ENCODE results near the gene ACOX3.

DNA sequence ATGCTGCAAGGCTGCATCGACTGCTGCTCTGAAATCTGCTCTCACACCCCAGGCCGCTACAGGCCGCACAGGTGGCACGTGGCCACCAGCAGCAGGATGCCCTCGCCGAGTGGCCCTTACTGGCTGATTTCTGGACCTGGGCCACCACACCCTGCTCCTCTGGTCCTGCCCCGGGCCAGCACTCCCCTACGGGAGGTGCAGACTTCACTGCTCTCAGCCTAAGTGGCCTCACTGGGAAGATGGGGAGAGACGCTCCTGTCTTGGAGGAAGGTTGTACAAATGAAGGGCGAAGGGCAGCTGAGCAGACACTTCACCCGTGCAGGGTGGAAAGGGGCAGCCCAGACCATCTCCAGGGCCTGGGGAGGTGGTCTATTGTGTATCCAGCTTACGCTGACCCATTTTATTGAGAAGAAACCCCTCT is 72.5 kb downstream of the ACOX3 start:
- TF ChIP-seq ZNF561 (tag by site-specific recombination; IDR thresholded peaks at IDR 0.05; ENCODE audit: borderline replicate concordance): no peak
- TF ChIP-seq, protein P1, sequence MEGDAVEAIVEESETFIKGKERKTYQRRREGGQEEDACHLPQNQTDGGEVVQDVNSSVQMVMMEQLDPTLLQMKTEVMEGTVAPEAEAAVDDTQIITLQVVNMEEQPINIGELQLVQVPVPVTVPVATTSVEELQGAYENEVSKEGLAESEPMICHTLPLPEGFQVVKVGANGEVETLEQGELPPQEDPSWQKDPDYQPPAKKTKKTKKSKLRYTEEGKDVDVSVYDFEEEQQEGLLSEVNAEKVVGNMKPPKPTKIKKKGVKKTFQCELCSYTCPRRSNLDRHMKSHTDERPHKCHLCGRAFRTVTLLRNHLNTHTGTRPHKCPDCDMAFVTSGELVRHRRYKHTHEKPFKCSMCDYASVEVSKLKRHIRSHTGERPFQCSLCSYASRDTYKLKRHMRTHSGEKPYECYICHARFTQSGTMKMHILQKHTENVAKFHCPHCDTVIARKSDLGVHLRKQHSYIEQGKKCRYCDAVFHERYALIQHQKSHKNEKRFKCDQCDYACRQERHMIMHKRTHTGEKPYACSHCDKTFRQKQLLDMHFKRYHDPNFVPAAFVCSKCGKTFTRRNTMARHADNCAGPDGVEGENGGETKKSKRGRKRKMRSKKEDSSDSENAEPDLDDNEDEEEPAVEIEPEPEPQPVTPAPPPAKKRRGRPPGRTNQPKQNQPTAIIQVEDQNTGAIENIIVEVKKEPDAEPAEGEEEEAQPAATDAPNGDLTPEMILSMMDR (tag by site-specific recombination; IDR thresholded peaks at IDR 0.05): no peak
- TF ChIP-seq, protein P2, sequence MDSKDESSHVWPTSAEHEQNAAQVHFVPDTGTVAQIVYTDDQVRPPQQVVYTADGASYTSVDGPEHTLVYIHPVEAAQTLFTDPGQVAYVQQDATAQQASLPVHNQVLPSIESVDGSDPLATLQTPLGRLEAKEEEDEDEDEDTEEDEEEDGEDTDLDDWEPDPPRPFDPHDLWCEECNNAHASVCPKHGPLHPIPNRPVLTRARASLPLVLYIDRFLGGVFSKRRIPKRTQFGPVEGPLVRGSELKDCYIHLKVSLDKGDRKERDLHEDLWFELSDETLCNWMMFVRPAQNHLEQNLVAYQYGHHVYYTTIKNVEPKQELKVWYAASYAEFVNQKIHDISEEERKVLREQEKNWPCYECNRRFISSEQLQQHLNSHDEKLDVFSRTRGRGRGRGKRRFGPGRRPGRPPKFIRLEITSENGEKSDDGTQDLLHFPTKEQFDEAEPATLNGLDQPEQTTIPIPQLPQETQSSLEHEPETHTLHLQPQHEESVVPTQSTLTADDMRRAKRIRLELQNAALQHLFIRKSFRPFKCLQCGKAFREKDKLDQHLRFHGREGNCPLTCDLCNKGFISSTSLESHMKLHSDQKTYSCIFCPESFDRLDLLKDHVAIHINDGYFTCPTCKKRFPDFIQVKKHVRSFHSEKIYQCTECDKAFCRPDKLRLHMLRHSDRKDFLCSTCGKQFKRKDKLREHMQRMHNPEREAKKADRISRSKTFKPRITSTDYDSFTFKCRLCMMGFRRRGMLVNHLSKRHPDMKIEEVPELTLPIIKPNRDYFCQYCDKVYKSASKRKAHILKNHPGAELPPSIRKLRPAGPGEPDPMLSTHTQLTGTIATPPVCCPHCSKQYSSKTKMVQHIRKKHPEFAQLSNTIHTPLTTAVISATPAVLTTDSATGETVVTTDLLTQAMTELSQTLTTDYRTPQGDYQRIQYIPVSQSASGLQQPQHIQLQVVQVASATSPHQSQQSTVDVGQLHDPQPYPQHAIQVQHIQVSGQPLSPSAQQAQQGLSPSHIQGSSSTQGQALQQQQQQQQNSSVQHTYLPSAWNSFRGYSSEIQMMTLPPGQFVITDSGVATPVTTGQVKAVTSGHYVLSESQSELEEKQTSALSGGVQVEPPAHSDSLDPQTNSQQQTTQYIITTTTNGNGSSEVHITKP (tag by site-specific recombination; IDR thresholded peaks at IDR 0.05): no peak
- no peak for TF ChIP-seq ZNF274 (IDR thresholded peaks at IDR 0.05; ENCODE audit: low read length)
- TF ChIP-seq ZNF274 (tag by site-specific recombination; IDR thresholded peaks at IDR 0.05; ENCODE audit: borderline replicate concordance): no peak
- no peak for TF ChIP-seq ZNF366 (tag by site-specific recombination; conservative IDR thresholded peaks at IDR 0.05)
- TF ChIP-seq, protein P3, sequence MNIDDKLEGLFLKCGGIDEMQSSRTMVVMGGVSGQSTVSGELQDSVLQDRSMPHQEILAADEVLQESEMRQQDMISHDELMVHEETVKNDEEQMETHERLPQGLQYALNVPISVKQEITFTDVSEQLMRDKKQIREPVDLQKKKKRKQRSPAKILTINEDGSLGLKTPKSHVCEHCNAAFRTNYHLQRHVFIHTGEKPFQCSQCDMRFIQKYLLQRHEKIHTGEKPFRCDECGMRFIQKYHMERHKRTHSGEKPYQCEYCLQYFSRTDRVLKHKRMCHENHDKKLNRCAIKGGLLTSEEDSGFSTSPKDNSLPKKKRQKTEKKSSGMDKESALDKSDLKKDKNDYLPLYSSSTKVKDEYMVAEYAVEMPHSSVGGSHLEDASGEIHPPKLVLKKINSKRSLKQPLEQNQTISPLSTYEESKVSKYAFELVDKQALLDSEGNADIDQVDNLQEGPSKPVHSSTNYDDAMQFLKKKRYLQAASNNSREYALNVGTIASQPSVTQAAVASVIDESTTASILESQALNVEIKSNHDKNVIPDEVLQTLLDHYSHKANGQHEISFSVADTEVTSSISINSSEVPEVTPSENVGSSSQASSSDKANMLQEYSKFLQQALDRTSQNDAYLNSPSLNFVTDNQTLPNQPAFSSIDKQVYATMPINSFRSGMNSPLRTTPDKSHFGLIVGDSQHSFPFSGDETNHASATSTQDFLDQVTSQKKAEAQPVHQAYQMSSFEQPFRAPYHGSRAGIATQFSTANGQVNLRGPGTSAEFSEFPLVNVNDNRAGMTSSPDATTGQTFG (tag by site-specific recombination; IDR thresholded peaks at IDR 0.05; ENCODE audit: borderline replicate concordance): no peak
- no peak for TF ChIP-seq HOXA7 (CRISPR knock-in tag; IDR thresholded peaks at IDR 0.05; ENCODE audit: borderline replicate concordance)
- TF ChIP-seq, protein P4, sequence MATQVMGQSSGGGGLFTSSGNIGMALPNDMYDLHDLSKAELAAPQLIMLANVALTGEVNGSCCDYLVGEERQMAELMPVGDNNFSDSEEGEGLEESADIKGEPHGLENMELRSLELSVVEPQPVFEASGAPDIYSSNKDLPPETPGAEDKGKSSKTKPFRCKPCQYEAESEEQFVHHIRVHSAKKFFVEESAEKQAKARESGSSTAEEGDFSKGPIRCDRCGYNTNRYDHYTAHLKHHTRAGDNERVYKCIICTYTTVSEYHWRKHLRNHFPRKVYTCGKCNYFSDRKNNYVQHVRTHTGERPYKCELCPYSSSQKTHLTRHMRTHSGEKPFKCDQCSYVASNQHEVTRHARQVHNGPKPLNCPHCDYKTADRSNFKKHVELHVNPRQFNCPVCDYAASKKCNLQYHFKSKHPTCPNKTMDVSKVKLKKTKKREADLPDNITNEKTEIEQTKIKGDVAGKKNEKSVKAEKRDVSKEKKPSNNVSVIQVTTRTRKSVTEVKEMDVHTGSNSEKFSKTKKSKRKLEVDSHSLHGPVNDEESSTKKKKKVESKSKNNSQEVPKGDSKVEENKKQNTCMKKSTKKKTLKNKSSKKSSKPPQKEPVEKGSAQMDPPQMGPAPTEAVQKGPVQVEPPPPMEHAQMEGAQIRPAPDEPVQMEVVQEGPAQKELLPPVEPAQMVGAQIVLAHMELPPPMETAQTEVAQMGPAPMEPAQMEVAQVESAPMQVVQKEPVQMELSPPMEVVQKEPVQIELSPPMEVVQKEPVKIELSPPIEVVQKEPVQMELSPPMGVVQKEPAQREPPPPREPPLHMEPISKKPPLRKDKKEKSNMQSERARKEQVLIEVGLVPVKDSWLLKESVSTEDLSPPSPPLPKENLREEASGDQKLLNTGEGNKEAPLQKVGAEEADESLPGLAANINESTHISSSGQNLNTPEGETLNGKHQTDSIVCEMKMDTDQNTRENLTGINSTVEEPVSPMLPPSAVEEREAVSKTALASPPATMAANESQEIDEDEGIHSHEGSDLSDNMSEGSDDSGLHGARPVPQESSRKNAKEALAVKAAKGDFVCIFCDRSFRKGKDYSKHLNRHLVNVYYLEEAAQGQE (tag by site-specific recombination; IDR thresholded peaks at IDR 0.05): no peak
- TF ChIP-seq ZNF133 (tag by site-specific recombination; IDR thresholded peaks at IDR 0.05): no peak
- TF ChIP-seq ZBTB17 (tag by site-specific recombination; IDR thresholded peaks at IDR 0.05): no peak
- TF ChIP-seq, protein P5, sequence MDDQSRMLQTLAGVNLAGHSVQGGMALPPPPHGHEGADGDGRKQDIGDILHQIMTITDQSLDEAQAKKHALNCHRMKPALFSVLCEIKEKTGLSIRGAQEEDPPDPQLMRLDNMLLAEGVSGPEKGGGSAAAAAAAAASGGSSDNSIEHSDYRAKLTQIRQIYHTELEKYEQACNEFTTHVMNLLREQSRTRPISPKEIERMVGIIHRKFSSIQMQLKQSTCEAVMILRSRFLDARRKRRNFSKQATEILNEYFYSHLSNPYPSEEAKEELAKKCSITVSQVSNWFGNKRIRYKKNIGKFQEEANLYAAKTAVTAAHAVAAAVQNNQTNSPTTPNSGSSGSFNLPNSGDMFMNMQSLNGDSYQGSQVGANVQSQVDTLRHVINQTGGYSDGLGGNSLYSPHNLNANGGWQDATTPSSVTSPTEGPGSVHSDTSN (CRISPR knock-in tag; IDR thresholded peaks at IDR 0.05): no peak
- TF ChIP-seq ZNF707 (tag by site-specific recombination; IDR thresholded peaks at IDR 0.05): no peak
- TF ChIP-seq ZNF768 (tag by site-specific recombination; IDR thresholded peaks at IDR 0.05): no peak
